AG04449 (cell line): ENCODE results near the gene CLK3.
A peak's percentile ranks its signal among the peaks of the same experiment; 100 is the strongest.

ENCODE experiments used
- CTCF ChIA-PET: fragments of 350-600 bp; formaldehyde crosslinking; extraction: SDS; loops from one replicate; lab custom pipeline; 2021; ENCODE audit warnings: antibody characterized with exemption; lab: Yijun Ruan, JAX
- POLR2A ChIA-PET: fragments of 400-600, 350-600 bp; formaldehyde crosslinking; extraction: SDS; loops from one replicate; lab custom pipeline; 2020; ENCODE audit warnings: antibody characterized with exemption, inconsistent platforms; lab: Yijun Ruan, JAX
- DNase-seq: peaks from one replicate; pipeline ENCODE4 v3.0.0-alpha.2; 2010; ENCODE audit warnings: low read depth, low spot score
- H3K4me3 ChIP-seq: 2 replicates; pipeline ENCODE4 v1.5.1; 2011; ENCODE audit warnings: low read depth, mild to moderate bottlenecking, control low read depth, low read length
- TF ChIP-seq, protein P1 (sequence below): IDR thresholded peaks from one replicate; pipeline ENCODE4 v1.5.1; 2011; ENCODE audit warnings: mild to moderate bottlenecking, moderate library complexity, low read length, control low read depth, inconsistent platforms; ENCODE audit not compliant: insufficient read depth; ENCODE audit errors: missing control alignments

Gene CLK3

DNA sequence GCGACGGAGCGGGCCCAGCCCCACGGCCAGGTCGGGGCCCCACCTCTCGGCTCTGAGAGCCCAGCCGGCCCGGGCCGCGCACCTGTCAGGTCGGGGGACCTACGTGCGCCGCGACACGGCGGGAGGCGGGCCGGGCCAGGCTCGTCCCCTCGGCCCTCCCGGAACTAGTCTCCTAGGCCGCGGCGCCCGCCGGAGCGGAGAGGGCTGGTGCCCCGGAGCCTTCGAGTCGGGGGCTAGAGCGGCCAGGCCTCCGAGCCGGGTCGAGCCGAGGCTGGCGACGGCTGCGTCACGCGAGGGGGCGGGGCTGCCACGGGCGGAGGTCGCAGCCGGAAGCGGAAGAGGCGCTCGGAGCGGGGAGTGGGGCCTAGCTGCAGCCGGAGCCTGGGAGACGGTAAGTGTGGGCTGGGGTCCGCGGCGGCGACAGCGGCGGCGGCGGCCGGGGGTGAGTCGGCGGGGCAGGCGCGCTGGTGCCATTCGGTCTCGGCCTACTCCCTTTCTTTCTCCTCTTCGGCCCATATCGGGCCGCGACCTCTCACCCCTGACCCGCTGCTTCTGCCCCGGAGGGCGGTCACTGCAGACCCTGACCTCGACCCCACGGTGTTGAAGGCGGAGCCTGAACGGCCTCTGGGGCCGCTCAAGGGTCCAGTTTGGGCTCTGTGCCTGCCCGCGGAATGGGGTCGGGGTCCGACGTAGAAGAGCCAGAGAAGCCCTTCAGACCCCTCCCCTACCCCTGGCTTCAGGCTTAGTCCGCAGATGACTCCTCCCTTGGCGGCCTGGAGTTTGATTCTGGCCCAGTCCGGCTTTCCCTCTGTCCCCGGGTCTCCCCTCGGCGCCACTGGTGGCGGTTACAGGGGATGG, at the start of gene CLK3:
TSS of gene CLK3 (plus strand) at position 329 of the 858 bp plus-strand sequence. CDS start 3,361 bp downstream, outside the sequence.
- CTCF ChIA-PET: interaction anchor here (1.0 to 46.3 kb wide), 9 partner anchors 11 to 339 kb away, joined by 3 to 1672 read pairs (median 22); partner anchors contain the start of gene CSK
- TF ChIP-seq, protein P1, sequence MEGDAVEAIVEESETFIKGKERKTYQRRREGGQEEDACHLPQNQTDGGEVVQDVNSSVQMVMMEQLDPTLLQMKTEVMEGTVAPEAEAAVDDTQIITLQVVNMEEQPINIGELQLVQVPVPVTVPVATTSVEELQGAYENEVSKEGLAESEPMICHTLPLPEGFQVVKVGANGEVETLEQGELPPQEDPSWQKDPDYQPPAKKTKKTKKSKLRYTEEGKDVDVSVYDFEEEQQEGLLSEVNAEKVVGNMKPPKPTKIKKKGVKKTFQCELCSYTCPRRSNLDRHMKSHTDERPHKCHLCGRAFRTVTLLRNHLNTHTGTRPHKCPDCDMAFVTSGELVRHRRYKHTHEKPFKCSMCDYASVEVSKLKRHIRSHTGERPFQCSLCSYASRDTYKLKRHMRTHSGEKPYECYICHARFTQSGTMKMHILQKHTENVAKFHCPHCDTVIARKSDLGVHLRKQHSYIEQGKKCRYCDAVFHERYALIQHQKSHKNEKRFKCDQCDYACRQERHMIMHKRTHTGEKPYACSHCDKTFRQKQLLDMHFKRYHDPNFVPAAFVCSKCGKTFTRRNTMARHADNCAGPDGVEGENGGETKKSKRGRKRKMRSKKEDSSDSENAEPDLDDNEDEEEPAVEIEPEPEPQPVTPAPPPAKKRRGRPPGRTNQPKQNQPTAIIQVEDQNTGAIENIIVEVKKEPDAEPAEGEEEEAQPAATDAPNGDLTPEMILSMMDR: no peak
- DNase-seq: peak; percentile 41

DNA sequence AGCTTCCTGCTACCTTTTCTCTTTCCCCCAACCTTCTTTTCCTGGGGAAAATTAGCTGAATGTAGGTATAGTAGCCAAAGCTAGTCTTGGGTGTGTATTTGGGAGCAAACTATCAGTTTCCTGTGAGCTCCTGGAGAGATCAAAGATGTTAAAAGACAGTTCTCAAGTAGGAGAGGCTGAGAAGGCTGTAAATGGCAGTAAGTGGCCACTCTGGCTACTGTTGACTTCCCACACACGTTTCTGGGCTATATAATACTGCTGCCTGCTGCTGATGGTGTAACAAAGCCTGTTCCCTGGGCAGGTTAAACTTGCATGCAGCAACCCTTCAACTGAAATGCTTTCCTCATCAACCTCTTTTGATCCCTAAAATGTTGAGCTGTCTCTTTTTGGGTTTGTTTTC, 47.0 kb upstream of the CLK3 start:
- ChIA-PET POLR2A (no interaction called here), CTCF (interaction anchor here (1.5 kb wide), 1 partner anchor 11 kb away, joined by 4 read pairs; no protein-coding TSS in a partner anchor)
- no peak for DNase-seq
- H3K4me3 ChIP-seq: no peak overlapping the region
- TF ChIP-seq, protein P1: no peak

More for the DNA sequence above, at the start of gene CLK3:
- peak within 1 kb of the TSS; percentile 97 for H3K4me3 ChIP-seq
- POLR2A ChIA-PET: interaction anchor here (0.9 to 3.3 kb wide), 7 partner anchors 8 to 232 kb away, joined by 3 to 22 read pairs (median 5); partner anchors contain the start of genes ARID3B and UBL7

DNA sequence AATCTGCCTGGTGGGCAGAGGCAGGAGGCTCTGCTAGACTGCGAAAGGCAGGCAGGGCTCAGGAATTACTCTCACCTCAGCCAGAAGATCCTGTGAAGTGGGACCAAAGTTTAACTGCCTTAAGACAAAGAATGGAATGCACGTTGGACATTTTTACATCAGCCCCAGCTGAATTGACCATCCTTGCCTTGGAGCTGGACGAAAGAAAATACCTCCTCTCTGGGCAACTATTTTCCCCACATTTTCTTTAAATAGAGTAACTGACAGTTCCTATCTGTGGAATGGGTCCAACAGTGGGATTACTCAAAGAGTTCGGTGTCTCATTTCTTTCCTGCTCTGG, 45.9 kb upstream of the CLK3 start:
- CTCF ChIA-PET: interaction anchor here (0.8 to 1.8 kb wide), 3 partner anchors 12 to 195 kb away, joined by 3 to 6 read pairs (median 3); no protein-coding TSS in a partner anchor
- no peak overlapping the region for H3K4me3 ChIP-seq
- no peak for DNase-seq
- TF ChIP-seq, protein P1: no peak
- POLR2A ChIA-PET: interaction anchor here (1.4 to 1.6 kb wide), 2 partner anchors 24 to 29 kb away, joined by 5 to 6 read pairs; no protein-coding TSS in a partner anchor

DNA sequence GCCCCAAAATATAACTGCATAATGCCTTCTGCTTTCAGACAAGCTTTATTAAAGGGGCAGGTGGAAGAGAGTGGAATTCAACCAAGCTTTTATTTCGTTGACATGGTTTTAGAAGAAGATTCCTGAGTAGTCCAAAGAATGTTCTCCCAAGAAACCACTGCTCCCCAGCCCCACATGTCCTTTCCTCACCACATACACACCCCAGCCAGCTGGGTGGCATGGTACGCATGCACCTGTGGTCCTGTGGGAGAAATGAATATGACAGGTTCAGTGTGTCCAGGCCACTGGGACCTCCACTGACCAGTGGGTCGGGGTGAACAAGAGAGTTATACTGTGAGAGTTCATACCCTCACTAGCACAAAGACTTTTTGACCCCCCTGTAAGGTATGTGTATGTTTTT, 44.4 kb upstream of the CLK3 start:
- CTCF ChIA-PET: interaction anchor here (1.1 to 2.2 kb wide), 3 partner anchors 19 to 197 kb away, joined by 3 to 6 read pairs (median 6); no protein-coding TSS in a partner anchor
- POLR2A ChIA-PET: no interaction called here
- TF ChIP-seq, protein P1: no peak
- no peak overlapping the region for H3K4me3 ChIP-seq
- no peak for DNase-seq

DNA sequence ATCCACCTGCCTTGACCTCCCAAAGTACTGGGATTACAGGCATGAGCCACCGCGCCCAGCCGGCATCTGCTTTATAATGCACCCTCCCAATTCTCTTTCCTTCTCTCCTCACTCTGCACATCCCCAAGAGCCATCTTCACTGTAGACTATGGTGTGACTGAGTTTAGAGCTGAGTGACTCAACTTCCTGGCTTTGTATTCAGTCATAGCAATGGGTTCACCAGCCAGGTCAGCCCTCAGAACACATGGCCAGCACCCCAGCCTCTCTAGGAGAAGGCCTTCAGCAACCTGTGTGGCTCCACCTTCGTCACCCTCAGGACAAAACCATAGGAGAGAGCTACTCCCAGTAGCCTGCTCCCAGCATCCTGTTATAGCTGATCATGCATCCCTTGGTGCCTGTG, 41.6 kb upstream of the CLK3 start:
- ChIA-PET CTCF (no interaction called here), POLR2A (no interaction called here)
- no peak for DNase-seq
- TF ChIP-seq, protein P1: no peak
- H3K4me3 ChIP-seq: no peak overlapping the region

DNA sequence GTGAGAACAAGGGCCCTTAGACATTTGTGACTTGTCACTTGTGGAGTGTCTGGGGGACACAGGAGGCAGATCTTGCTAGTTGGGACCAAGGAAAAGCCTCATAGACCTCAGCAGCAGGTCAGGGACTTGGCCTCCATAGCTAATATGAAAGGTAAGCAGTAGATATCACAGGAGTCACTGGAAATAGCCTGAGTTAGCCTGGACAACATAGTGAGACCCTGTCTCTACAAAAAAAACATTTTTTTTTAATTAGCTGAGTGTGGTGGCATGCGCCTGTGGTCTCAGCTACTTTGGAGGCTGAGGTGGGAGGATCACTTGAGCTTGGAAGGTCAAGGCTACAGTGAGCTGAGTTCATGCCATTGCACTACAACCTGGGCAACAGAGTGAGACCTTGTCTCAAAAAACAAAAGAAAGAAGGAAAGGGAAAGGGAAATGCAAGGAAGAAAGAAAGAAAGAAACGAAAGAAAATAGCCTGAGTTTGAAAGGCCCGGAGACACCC, 37.1 kb upstream of the CLK3 start:
- CTCF ChIA-PET: interaction anchor here (1.2 to 2.0 kb wide), 2 partner anchors 11 to 202 kb away, joined by 3 to 5 read pairs; no protein-coding TSS in a partner anchor
- no peak for DNase-seq
- POLR2A ChIA-PET: no interaction called here
- H3K4me3 ChIP-seq: no peak overlapping the region
- TF ChIP-seq, protein P1: no peak
